Testis (tissue), 3 donors: ENCODE results near the gene CACNA1S. TPM values are rescaled to one million over a fixed set of nuclear protein-coding genes. Genes with fewer than 3 reads are reported as not detected.

Source experiments
- DNase-seq: peaks from one replicate; pipeline ENCODE4 v3.0.0-alpha.2; 2019
- H3K27ac ChIP-seq, 2 donors: fragments of 200-600 bp; sonication (generic); one replicate each; pipeline ENCODE4 v1.5.1; 2019
- H3K27me3 ChIP-seq: fragments of 200-600 bp; sonication (generic); one replicate; pipeline ENCODE4 v1.5.1; 2019
- H3K36me3 ChIP-seq: fragments of 200-600 bp; sonication (generic); one replicate; pipeline ENCODE4 v1.5.1; 2017; ENCODE audit warnings: low read depth; ENCODE audit errors: missing control alignments
- H3K4me1 ChIP-seq: fragments of 200-600 bp; sonication (generic); one replicate; pipeline ENCODE4 v1.5.1; 2019
- H3K4me3 ChIP-seq, 2 donors: fragments of 200-600 bp; sonication (generic); one replicate each; pipeline ENCODE4 v1.5.1; 2017 to 2019
- H3K9me3 ChIP-seq: fragments of 200-600 bp; sonication (generic); one replicate; pipeline ENCODE4 v1.5.1; 2017
- POLR2A ChIP-seq: fragments of 450-650 bp; IDR thresholded peaks from one replicate; pipeline ENCODE4 v1.6.1; 2017; ENCODE audit warnings: antibody characterized with exemption, mild to moderate bottlenecking, moderate library complexity
- WGBS, 2 donors: methylation state at CpG; one replicate each; pipeline ENCODE4 v1.1.5; 2018; 5-methylcytosine and 5-hydroxymethylcytosine counted together
- intact Hi-C: fragments of 100-400 bp; cut with DNase I; formaldehyde crosslinking; loops from one replicate; pipeline ENCODE4 v1.15.1; 2023; ENCODE audit warnings: low total_unique reads
- polyA plus RNA-seq: library from polyadenylated mRNA; stranded (reverse); fragments of 350-450 nt; fragmentation: Illumina TruSeq; extraction: RNeasy Lipid Tissue Mini Kit (QIAGEN cat#74804); gene quantifications from one replicate; pipeline ENCODE4 v1.2.3, GENCODE V29; 2014; ENCODE audit warnings: low read depth, low replicate concordance; ENCODE audit not compliant: insufficient read depth
- total RNA-seq, 2 donors: library from RNA; depleted of rRNA; stranded (reverse); fragments of >200 nt; gene quantifications; one replicate each; pipeline ENCODE4 v1.2.3, GENCODE V29; 2016
- TF ChIP-seq, protein P1 (sequence below), 3 experiments: fragments of 450-650 bp in 2 of 3; fragments of 200-600 bp in 1 of 3; sonication (generic) in 1 of 3; IDR thresholded peaks; one replicate each; pipeline ENCODE4 v1.5.1; 2016 to 2019; ENCODE audit warnings: antibody characterized with exemption in 3 of 3, mild to moderate bottlenecking in 2 of 3, moderate library complexity in 1 of 3

Gene CACNA1S
- total and polyA plus RNA-seq, 3 donors from 2014 or later, result 0.08 to 0.87 (median 0.12) TPM

GRCh38 chr1:200999667-201000066, 112.6 kb downstream of the CACNA1S start:
- H3K4me1 ChIP-seq, result no peaks in the 10 kb centered on the region
- no peaks in the 10 kb centered on the region for H3K27me3 ChIP-seq
- H3K36me3 ChIP-seq, result no peaks in the 10 kb centered on the region
- intact Hi-C loops, result no loop called here
- TF ChIP-seq, protein P1, sequence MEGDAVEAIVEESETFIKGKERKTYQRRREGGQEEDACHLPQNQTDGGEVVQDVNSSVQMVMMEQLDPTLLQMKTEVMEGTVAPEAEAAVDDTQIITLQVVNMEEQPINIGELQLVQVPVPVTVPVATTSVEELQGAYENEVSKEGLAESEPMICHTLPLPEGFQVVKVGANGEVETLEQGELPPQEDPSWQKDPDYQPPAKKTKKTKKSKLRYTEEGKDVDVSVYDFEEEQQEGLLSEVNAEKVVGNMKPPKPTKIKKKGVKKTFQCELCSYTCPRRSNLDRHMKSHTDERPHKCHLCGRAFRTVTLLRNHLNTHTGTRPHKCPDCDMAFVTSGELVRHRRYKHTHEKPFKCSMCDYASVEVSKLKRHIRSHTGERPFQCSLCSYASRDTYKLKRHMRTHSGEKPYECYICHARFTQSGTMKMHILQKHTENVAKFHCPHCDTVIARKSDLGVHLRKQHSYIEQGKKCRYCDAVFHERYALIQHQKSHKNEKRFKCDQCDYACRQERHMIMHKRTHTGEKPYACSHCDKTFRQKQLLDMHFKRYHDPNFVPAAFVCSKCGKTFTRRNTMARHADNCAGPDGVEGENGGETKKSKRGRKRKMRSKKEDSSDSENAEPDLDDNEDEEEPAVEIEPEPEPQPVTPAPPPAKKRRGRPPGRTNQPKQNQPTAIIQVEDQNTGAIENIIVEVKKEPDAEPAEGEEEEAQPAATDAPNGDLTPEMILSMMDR (IDR thresholded peaks at IDR 0.05), result no peak
- TF ChIP-seq POLR2A, result no peak
- WGBS, 2 donors, result 81 to 84% methylated on average over 14 of the region's 14 CpGs
- H3K4me3 ChIP-seq, result no peak overlapping the region
- no peak overlapping the region for H3K27ac ChIP-seq
- DNase-seq, result no peak
- H3K9me3 ChIP-seq, result no peaks in the 10 kb centered on the region

DNA sequence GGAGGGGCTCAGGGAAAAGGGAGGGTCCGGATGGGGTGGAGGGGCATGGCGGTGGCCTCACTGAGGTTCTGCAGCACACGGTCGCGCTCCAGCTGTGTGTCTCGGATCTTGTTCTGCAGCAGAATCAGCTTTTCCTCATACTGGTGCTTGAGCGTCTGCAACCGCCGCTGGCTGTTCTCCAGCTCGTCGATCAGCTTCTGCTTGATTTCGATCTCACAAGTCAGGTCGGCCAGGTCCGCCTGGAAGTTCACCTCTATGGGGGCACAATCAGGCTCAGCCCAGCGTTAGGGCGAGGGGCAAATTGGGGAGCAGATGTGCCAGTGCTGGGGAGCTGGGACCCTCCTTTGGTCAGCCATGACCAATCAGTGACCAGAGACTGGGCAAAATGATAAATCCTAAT, 113.9 kb downstream of the CACNA1S start:
- no peak for DNase-seq
- Histone ChIP-seq H3K4me3 (no peak overlapping the region), H3K27me3 (no peaks in the 10 kb centered on the region), H3K9me3 (no peaks in the 10 kb centered on the region), H3K27ac (no peak overlapping the region), H3K4me1 (no peaks in the 10 kb centered on the region), H3K36me3 (no peaks in the 10 kb centered on the region)
- intact Hi-C loops, result no loop called here
- no peak for TF ChIP-seq POLR2A
- 92 to 94% methylated on average over 16 of the region's 16 CpGs for WGBS, 2 donors

- no peak overlapping the region for H3K4me3 ChIP-seq
- no peaks in the 10 kb centered on the region for H3K36me3 ChIP-seq
- H3K4me1 ChIP-seq, result no peaks in the 10 kb centered on the region
- H3K9me3 ChIP-seq, result no peaks in the 10 kb centered on the region
- H3K27me3 ChIP-seq, result no peaks in the 10 kb centered on the region
- DNase-seq, result no peak
- TF ChIP-seq, protein P1 (IDR thresholded peaks at IDR 0.05), result no peak
- no peak for TF ChIP-seq POLR2A
- H3K27ac ChIP-seq, result no peak overlapping the region
- intact Hi-C loops, result no loop called here
- WGBS, 2 donors, result 75 to 81% methylated on average over 3 to 4 of the region's 4 CpGs
Observed at GRCh38 chr1:200992382-200993048, 119.7 kb downstream of the CACNA1S start.

GRCh38 chr1:200991097-200991614, 121.1 kb downstream of the CACNA1S start:
- no peak overlapping the region for H3K27ac ChIP-seq
- intact Hi-C loops, result no loop called here

DNA sequence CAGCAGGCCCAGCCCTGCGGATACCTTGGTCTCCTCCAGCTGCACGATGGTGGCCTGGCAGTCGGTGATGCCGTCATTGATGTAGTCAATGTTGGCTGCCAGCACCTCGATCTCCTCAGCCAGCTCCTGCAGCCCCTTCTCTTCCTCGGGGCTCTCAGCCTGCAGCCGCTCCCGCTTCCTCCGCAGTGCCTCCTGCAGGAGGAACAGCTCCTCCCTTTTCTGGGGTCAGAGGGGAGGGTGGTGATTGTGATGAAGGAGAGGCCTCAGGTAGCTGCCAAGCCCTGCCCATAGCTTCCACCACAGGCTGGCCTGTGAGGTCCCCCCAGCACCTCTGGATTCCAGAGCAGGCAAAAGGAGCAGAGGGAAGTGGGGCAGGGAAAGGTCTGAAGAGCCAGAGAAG, 122.1 kb downstream of the CACNA1S start:
- Histone ChIP-seq H3K4me3 (no peak overlapping the region), H3K27ac (no peak overlapping the region), H3K27me3 (no peaks in the 10 kb centered on the region), H3K4me1 (no peaks in the 10 kb centered on the region), H3K9me3 (no peaks in the 10 kb centered on the region), H3K36me3 (no peaks in the 10 kb centered on the region)
- TF ChIP-seq, protein P1 (IDR thresholded peaks at IDR 0.05), result no peak
- no peak for TF ChIP-seq POLR2A
- intact Hi-C loops, result no loop called here
- no peak for DNase-seq
- WGBS, 2 donors, result 94 to 100% methylated on average over 4 to 9 of the region's 9 CpGs

More at GRCh38 chr1:200991097-200991614, 121.1 kb downstream of the CACNA1S start:
- WGBS, 2 donors, result 90 to 92% methylated on average over 6 to 10 of the region's 10 CpGs
- no peak for DNase-seq
- H3K36me3 ChIP-seq, result no peaks in the 10 kb centered on the region
- no peak overlapping the region for H3K4me3 ChIP-seq
- no peaks in the 10 kb centered on the region for H3K4me1 ChIP-seq
- H3K9me3 ChIP-seq, result no peaks in the 10 kb centered on the region
- no peaks in the 10 kb centered on the region for H3K27me3 ChIP-seq
- no peak for TF ChIP-seq POLR2A
- TF ChIP-seq, protein P1 (IDR thresholded peaks at IDR 0.05), result no peak

Other genes starting within 250 kb of the CACNA1S start
- under 1 TPM in 1 of 2 donors, not detected in 1; 0.87 TPM for gene GPR25, start 239.4 kb downstream of the CACNA1S start, total RNA-seq
- gene GPR25, start 239.4 kb downstream of the CACNA1S start, polyA plus RNA-seq, result not detected
- 1 to 10 TPM; 2.3 to 5.8 TPM for gene INAVA, start 217.5 kb downstream of the CACNA1S start, total RNA-seq
- gene INAVA, start 217.5 kb downstream of the CACNA1S start, polyA plus RNA-seq, result 1.5 TPM
- 10 to 100 TPM; 23.3 to 32.7 TPM for gene KIF21B, start 88.7 kb downstream of the CACNA1S start, total RNA-seq
- gene KIF21B, start 88.7 kb downstream of the CACNA1S start, polyA plus RNA-seq, result 32.3 TPM
- under 1 TPM in 1 of 2 donors, not detected in 1; 0.24 TPM for gene ASCL5, start 14.8 kb upstream of the CACNA1S start, total RNA-seq
- not detected for gene ASCL5, start 14.8 kb upstream of the CACNA1S start, polyA plus RNA-seq
- gene TMEM9, start 42.0 kb upstream of the CACNA1S start, total RNA-seq, result 100 to 1,000 TPM; 101 to 134 TPM
- 124 TPM for gene TMEM9, start 42.0 kb upstream of the CACNA1S start, polyA plus RNA-seq
- 10 to 100 TPM; 12.5 to 16.4 TPM for gene IGFN1, start 78.4 kb upstream of the CACNA1S start, total RNA-seq
- gene IGFN1, start 78.4 kb upstream of the CACNA1S start, polyA plus RNA-seq, result 8.2 TPM
- gene PKP1, start 171.1 kb upstream of the CACNA1S start, total RNA-seq, result under 1 TPM; 0.50 to 0.63 TPM
- gene PKP1, start 171.1 kb upstream of the CACNA1S start, polyA plus RNA-seq, result 0.11 TPM